ENCODE data around the gene NAV3.

The NAV3 gene

DNA sequence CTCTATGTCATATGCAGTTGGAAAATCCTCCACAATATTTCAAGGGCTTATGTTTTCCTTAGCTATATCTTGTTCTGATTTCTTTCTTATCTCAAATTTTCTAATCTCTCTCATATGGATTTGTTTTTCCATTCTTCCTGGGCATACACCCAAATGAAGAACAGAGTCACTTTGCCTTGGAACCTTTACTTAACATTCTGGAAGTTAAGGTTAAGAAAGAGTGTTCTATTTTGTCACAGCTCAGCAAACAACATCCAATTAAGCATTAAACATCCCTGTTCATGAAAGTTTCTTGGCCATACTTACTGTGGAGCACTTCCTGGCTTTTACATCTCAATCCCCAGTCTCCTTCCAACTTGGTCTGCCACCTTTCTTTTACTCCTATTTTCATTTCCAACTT is 5.3 kb downstream of the NAV3 start:
- Histone ChIP-seq H3K9me2 (replicated peaks; ENCODE audit: control insufficient read depth, low read length) (no peaks in the 10 kb centered on the region), H3K4me3 (ENCODE audit: low read length) (no peak overlapping the region), H3K4me2 (ENCODE audit: low read length) (no peak overlapping the region), H3F3A (ENCODE audit: control insufficient read depth, insufficient read depth) (no peaks in the 10 kb centered on the region), H3K27me3 (ENCODE audit: control insufficient read depth, low read length) (no peaks in the 10 kb centered on the region), H3K4me1 (ENCODE audit: control insufficient read depth, low read length) (peaks cover 7% of the 10 kb centered on the region), H3K9me3 (ENCODE audit: control insufficient read depth, insufficient read depth, low read length) (no peaks in the 10 kb centered on the region), H3K79me2 (ENCODE audit: control insufficient read depth, low read length) (no peaks in the 10 kb centered on the region), H4K20me1 (ENCODE audit: control insufficient read depth, insufficient read depth, low read depth, low read length) (no peaks in the 10 kb centered on the region), H3K36me3 (ENCODE audit: control insufficient read depth, low read length) (no peaks in the 10 kb centered on the region), H3K27ac (ENCODE audit: low read depth, low read length) (no peak overlapping the region)
- TF ChIP-seq EZH2phosphoT487 (IDR thresholded peaks at IDR 0.05; ENCODE audit: borderline replicate concordance, low read length): no peak
- TF ChIP-seq, protein P1, sequence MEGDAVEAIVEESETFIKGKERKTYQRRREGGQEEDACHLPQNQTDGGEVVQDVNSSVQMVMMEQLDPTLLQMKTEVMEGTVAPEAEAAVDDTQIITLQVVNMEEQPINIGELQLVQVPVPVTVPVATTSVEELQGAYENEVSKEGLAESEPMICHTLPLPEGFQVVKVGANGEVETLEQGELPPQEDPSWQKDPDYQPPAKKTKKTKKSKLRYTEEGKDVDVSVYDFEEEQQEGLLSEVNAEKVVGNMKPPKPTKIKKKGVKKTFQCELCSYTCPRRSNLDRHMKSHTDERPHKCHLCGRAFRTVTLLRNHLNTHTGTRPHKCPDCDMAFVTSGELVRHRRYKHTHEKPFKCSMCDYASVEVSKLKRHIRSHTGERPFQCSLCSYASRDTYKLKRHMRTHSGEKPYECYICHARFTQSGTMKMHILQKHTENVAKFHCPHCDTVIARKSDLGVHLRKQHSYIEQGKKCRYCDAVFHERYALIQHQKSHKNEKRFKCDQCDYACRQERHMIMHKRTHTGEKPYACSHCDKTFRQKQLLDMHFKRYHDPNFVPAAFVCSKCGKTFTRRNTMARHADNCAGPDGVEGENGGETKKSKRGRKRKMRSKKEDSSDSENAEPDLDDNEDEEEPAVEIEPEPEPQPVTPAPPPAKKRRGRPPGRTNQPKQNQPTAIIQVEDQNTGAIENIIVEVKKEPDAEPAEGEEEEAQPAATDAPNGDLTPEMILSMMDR (IDR thresholded peaks at IDR 0.05; ENCODE audit: low read depth, low read length, poor library complexity, severe bottlenecking): no peak

DNA sequence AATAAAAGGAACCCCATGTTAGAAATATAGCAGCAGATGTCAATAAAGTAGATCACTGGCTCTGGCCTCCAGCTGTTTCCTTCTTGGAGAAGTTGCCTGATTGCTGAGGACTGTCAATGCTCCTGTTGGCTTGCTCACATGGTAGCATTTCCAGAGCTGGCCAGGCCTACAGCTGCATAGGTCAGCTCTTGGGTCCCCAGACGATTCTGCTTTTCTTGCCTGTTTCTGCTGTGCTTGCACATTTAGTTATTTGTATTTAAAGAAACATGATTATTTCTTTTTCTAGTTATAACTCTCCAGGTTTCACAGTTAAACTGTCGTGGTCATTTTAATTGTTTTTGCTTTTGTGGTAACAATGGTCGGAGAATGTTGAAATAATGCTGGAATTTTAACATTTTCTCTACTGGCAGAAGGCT is 7.2 kb downstream of the NAV3 start:
- no peaks in the 10 kb centered on the region for H3K36me3 ChIP-seq (ENCODE audit: control insufficient read depth, low read length)
- no peak overlapping the region for H3K4me2 ChIP-seq (ENCODE audit: low read length)
- peaks cover 13% of the 10 kb centered on the region for H3K4me1 ChIP-seq (ENCODE audit: control insufficient read depth, low read length)
- no peak for TF ChIP-seq EZH2phosphoT487 (IDR thresholded peaks at IDR 0.05; ENCODE audit: borderline replicate concordance, low read length)
- TF ChIP-seq, protein P1 (IDR thresholded peaks at IDR 0.05; ENCODE audit: low read depth, low read length, poor library complexity, severe bottlenecking): no peak
- H3K9me2 ChIP-seq (replicated peaks; ENCODE audit: control insufficient read depth, low read length): no peaks in the 10 kb centered on the region
- H3F3A ChIP-seq (ENCODE audit: control insufficient read depth, insufficient read depth): no peaks in the 10 kb centered on the region
- H3K27ac ChIP-seq (ENCODE audit: low read depth, low read length): no peak overlapping the region
- H3K27me3 ChIP-seq (ENCODE audit: control insufficient read depth, low read length): no peaks in the 10 kb centered on the region
- no peak overlapping the region for H3K4me3 ChIP-seq (ENCODE audit: low read length)
- H3K79me2 ChIP-seq (ENCODE audit: control insufficient read depth, low read length): no peaks in the 10 kb centered on the region
- H4K20me1 ChIP-seq (ENCODE audit: control insufficient read depth, insufficient read depth, low read depth, low read length): no peaks in the 10 kb centered on the region
- H3K9me3 ChIP-seq (ENCODE audit: control insufficient read depth, insufficient read depth, low read length): no peaks in the 10 kb centered on the region

DNA sequence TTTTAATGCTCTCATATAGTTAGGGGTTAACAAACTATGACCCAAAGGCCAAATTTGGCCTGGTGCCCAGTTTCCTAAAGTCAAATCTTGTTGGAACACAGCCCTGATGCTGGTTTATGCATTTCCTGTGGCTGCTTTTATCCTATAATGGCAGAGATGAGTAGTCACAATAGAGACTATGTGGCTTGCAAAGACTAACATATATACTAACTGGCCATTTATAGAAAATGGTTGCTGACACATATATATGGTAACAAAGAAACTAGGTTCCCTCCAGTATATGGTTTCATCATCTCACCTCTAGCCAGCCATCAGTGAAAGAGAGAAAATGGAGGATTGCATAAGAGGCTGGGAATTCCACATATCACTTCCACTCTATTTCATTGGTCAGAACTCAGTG is 10.8 kb downstream of the NAV3 start:
- no peak for TF ChIP-seq EZH2phosphoT487 (IDR thresholded peaks at IDR 0.05; ENCODE audit: borderline replicate concordance, low read length)
- TF ChIP-seq, protein P1 (IDR thresholded peaks at IDR 0.05; ENCODE audit: low read depth, low read length, poor library complexity, severe bottlenecking): no peak
- Histone ChIP-seq H3K4me1 (ENCODE audit: control insufficient read depth, low read length) (peaks cover 26% of the 10 kb centered on the region), H3K27me3 (ENCODE audit: control insufficient read depth, low read length) (no peaks in the 10 kb centered on the region), H3K9me2 (replicated peaks; ENCODE audit: control insufficient read depth, low read length) (no peaks in the 10 kb centered on the region), H3F3A (ENCODE audit: control insufficient read depth, insufficient read depth) (0 out of 2 replicates have a peak, but pooled peaks cover under 1% of the 10 kb centered on the region), H3K27ac (ENCODE audit: low read depth, low read length) (no peak overlapping the region), H3K4me2 (ENCODE audit: low read length) (no peak overlapping the region), H4K20me1 (ENCODE audit: control insufficient read depth, insufficient read depth, low read depth, low read length) (no peaks in the 10 kb centered on the region), H3K36me3 (ENCODE audit: control insufficient read depth, low read length) (no peaks in the 10 kb centered on the region), H3K9me3 (ENCODE audit: control insufficient read depth, insufficient read depth, low read length) (no peaks in the 10 kb centered on the region), H3K79me2 (ENCODE audit: control insufficient read depth, low read length) (no peaks in the 10 kb centered on the region), H3K4me3 (ENCODE audit: low read length) (no peak overlapping the region)
